GM12891 (cell line): Measurements from ENCODE around the gene OR2AP1.

Source experiments
- POLR2A ChIP-seq: IDR thresholded peaks from 2 replicates; pipeline ENCODE4 v1.6.1; 2011; ENCODE audit warnings: low read depth, low read length, control low read depth
- POLR2AphosphoS5 ChIP-seq: IDR thresholded peaks from 2 replicates; pipeline ENCODE4 v1.6.1; 2011; ENCODE audit warnings: low read depth, low read length, control low read depth
- TAF1 ChIP-seq: IDR thresholded peaks from 2 replicates; pipeline ENCODE4 v1.6.1; 2011; ENCODE audit warnings: low read depth, low read length, control low read depth

GRCh38 chr12:55612646-55613045, 40.4 kb downstream of the OR2AP1 start:
- TF ChIP-seq POLR2A (no peak), POLR2AphosphoS5 (no peak), TAF1 (no peak)
